CD14-positive monocyte (primary cell): ENCODE measurements around the gene DTNBP1. TPM values are rescaled to one million over a fixed set of nuclear protein-coding genes. Genes with fewer than 3 reads are reported as not detected.

Experiments used
- DNase-seq, 3 donors: peaks; one replicate each; pipeline ENCODE4 v3.0.0-alpha.2; 2011 to 2022
- H2AFZ ChIP-seq: 2 replicates; pipeline ENCODE4 v1.6.0; 2012; ENCODE audit warnings: mild to moderate bottlenecking, low read depth, low read length, inconsistent platforms; ENCODE audit not compliant: insufficient read depth, poor library complexity, severe bottlenecking
- H3K27ac ChIP-seq, 2 donors: 1 replicate in 1 of 2; 2 replicates in 1 of 2; pipeline ENCODE4 v1.5.1; 2012 to 2013; ENCODE audit warnings: low read length in 2 of 2, control low read depth in 1 of 2, inconsistent platforms in 1 of 2, low read depth in 1 of 2, mild to moderate bottlenecking in 1 of 2
- H3K27me3 ChIP-seq, 2 donors: one replicate each; pipeline versions ENCODE4 v1.6.0 to v1.6.1; 2011 to 2013; ENCODE audit warnings: low read length in 2 of 2; ENCODE audit not compliant: control insufficient read depth in 2 of 2, insufficient read depth in 2 of 2
- H3K36me3 ChIP-seq, 2 donors: replicated peaks in 1 of 2; 1 replicate in 1 of 2; 2 replicates in 1 of 2; pipeline versions ENCODE4 v1.5.1 to v1.6.1; 2012 to 2013; ENCODE audit warnings: low read length in 2 of 2, control low read depth in 1 of 2, inconsistent platforms in 1 of 2, mild to moderate bottlenecking in 1 of 2; ENCODE audit not compliant: insufficient read depth in 2 of 2, control insufficient read depth in 1 of 2
- H3K4me1 ChIP-seq, 2 donors: 1 replicate in 1 of 2; 2 replicates in 1 of 2; pipeline versions ENCODE4 v1.5.1 to v1.6.1; 2012 to 2013; ENCODE audit warnings: low read length in 2 of 2, control low read depth in 1 of 2, inconsistent platforms in 1 of 2, mild to moderate bottlenecking in 1 of 2, moderate library complexity in 1 of 2; ENCODE audit not compliant: insufficient read depth in 2 of 2, control insufficient read depth in 1 of 2
- H3K4me2 ChIP-seq: replicated peaks from 2 replicates; pipeline ENCODE3; 2012; ENCODE audit warnings: low read length, moderate library complexity, mild to moderate bottlenecking; ENCODE audit not compliant: poor library complexity, severe bottlenecking; ENCODE audit errors: extremely low read depth
- H3K4me3 ChIP-seq, 3 experiments: fragments of 200-600 bp in 1 of 3; sonication (generic) in 1 of 3; replicated peaks in 1 of 3; 1 replicate in 2 of 3; 2 replicates in 1 of 3; pipeline ENCODE4 v1.5.1; 2011 to 2013; ENCODE audit warnings: low read length in 3 of 3, mild to moderate bottlenecking in 3 of 3, control low read depth in 2 of 3, low read depth in 2 of 3, inconsistent platforms in 1 of 3, moderate library complexity in 1 of 3
- H3K79me2 ChIP-seq: 2 replicates; pipeline ENCODE4 v1.6.0; 2012; ENCODE audit warnings: mild to moderate bottlenecking, control low read depth, inconsistent platforms, low read length, moderate library complexity; ENCODE audit not compliant: insufficient read depth
- H3K9ac ChIP-seq: 2 replicates; pipeline ENCODE4 v1.6.0; 2017; ENCODE audit warnings: low read length, mild to moderate bottlenecking; ENCODE audit not compliant: insufficient read depth, poor library complexity, severe bottlenecking
- H3K9me3 ChIP-seq, 2 donors: replicated peaks in 1 of 2; 1 replicate in 1 of 2; 2 replicates in 1 of 2; pipeline versions ENCODE4 v1.5.1 to v1.6.1; 2012 to 2013; ENCODE audit warnings: low read length in 2 of 2, control low read depth in 1 of 2; ENCODE audit not compliant: control insufficient read depth in 1 of 2, insufficient read depth in 1 of 2
- H4K20me1 ChIP-seq: 2 replicates; pipeline ENCODE4 v1.6.0; 2012; ENCODE audit warnings: mild to moderate bottlenecking, low read length, control low read depth, moderate library complexity; ENCODE audit not compliant: insufficient read depth
- H3K27ac Mint-ChIP-seq, 7 donors: one replicate each; pipeline ENCODE4 v1.8.0; 2020; ENCODE audit warnings: mild to moderate bottlenecking in 7 of 7, mixed read lengths in 7 of 7, moderate library complexity in 6 of 7, inconsistent platforms in 2 of 7
- H3K27me3 Mint-ChIP-seq, 3 donors: one replicate each; pipeline ENCODE4 v1.8.0; 2021 to 2022; ENCODE audit warnings: low read depth in 3 of 3, mild to moderate bottlenecking in 3 of 3, mixed read lengths in 3 of 3, moderate library complexity in 3 of 3, inconsistent platforms in 1 of 3
- H3K36me3 Mint-ChIP-seq, 2 donors: one replicate each; pipeline ENCODE4 v1.8.0; 2020; ENCODE audit warnings: mixed read lengths in 2 of 2, inconsistent platforms in 1 of 2, mild to moderate bottlenecking in 1 of 2
- H3K4me1 Mint-ChIP-seq: one replicate; pipeline ENCODE4 v1.8.0; 2020; ENCODE audit warnings: mild to moderate bottlenecking, mixed read lengths
- H3K4me3 Mint-ChIP-seq, 2 donors: one replicate each; pipeline ENCODE4 v1.8.0; 2020; ENCODE audit warnings: mild to moderate bottlenecking in 2 of 2, mixed read lengths in 2 of 2, moderate library complexity in 1 of 2
- H3K9me3 Mint-ChIP-seq, 7 donors: one replicate each; pipeline ENCODE4 v1.8.0; 2020 to 2022; ENCODE audit warnings: mixed read lengths in 7 of 7, mild to moderate bottlenecking in 6 of 7, moderate library complexity in 6 of 7, inconsistent platforms in 2 of 7
- WGBS: methylation state at CpG from one replicate; pipeline ENCODE4 v1.1.5; 2013; ENCODE audit warnings: missing lambda C conversion rate; ENCODE audit not compliant: insufficient coverage; 5-methylcytosine and 5-hydroxymethylcytosine counted together
- intact Hi-C, 2 donors: fragments of 100-400 bp; cut with micrococcal nuclease; formaldehyde crosslinking; loops; one replicate each; pipeline versions ENCODE4 v1.15.0 to v1.15.1; 2023
- polyA plus RNA-seq, 3 donors: library from polyadenylated mRNA; depleted of rRNA in 1 of 3; unstranded in 2 of 3; stranded (reverse) in 1 of 3; fragments of 300-500 nt in 2 of 3; fragments of >200 nt in 1 of 3; fragmentation: Illumina TruSeq in 2 of 3; gene quantifications; 1 replicate in 2 of 3; 2 replicates in 1 of 3; pipeline ENCODE4 v1.2.3, GENCODE V29; 2012 to 2021
- TF ChIP-seq, protein P1 (sequence below): fragments of 200-600 bp; IDR thresholded peaks from one replicate; pipeline ENCODE4 v1.8.0; 2022; ENCODE audit warnings: antibody characterized with exemption, mild to moderate bottlenecking

The DTNBP1 gene
- polyA plus RNA-seq, 3 donors, result 19.7 to 26.9 (median 20.5) TPM

DNA sequence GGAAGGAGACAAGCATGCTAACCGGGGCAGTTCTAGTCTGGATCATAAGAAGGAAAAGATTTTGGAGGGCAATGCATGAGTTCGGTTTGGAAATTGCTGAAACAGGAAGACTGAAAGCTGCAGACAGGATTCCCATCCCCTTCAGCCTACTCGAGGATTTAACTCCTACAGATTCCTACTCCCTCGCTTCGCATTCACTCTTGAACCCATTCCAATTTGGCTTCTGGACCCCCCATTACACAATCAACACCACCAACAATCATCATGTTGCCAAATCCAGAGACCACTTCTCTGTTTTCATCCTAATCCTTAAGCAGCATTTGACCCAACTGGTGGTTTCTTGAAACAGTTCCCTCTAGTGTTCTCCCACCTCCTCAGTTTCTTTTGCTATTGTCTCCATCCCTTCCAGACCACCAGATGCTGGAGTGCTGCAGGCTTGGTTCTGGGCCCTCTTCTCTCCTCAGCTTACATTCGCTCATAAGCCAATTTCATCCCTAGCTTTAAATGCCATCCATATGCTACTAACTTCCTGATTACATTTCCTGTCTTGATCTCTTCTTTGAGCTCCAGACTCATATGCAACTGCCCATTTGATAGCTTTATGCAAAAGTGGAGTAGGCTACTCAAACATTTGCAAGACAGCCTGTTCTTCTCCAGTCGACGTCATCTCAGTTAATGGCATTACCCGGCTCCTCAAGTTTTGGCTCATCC, 66.5 kb downstream of the DTNBP1 start:
- Mint-ChIP-seq H3K27me3 (peaks cover 0 to 2% (median 0%) of the 10 kb centered on the region in 3 donors), H3K4me3 (peak overlapping the region in 1 of 2 donors; percentile 81), H3K4me1 (peaks cover 24% of the 10 kb centered on the region), H3K27ac (peak overlapping the region; percentile 39 to 90 (median 76)), H3K9me3 (no peaks in the 10 kb centered on the region), H3K36me3 (peaks cover 20 to 21% of the 10 kb centered on the region in 2 donors)
- Histone ChIP-seq H3K27ac (peak overlapping the region in 1 of 2 donors; percentile 63), H3K36me3 (peaks cover 0 to 17% of the 10 kb centered on the region in 2 donors), H3K4me1 (peaks cover 20 to 22% of the 10 kb centered on the region in 2 donors), H3K4me2 (peak overlapping the region; percentile 45), H2AFZ (no peak overlapping the region), H3K27me3 (no peaks in the 10 kb centered on the region), H4K20me1 (peaks cover 34% of the 10 kb centered on the region), H3K9ac (no peak overlapping the region), H3K9me3 (no peaks in the 10 kb centered on the region), H3K79me2 (peaks cover 14% of the 10 kb centered on the region), H3K4me3 (peak overlapping the region in 1 of 3 experiments; percentile 39)
- peak in 2 of 3 donors; percentile 36 to 37 for DNase-seq
- WGBS, result 13% methylated on average over 9 of the region's 9 CpGs
- intact Hi-C loops, result no loop called here
- TF ChIP-seq, protein P1, sequence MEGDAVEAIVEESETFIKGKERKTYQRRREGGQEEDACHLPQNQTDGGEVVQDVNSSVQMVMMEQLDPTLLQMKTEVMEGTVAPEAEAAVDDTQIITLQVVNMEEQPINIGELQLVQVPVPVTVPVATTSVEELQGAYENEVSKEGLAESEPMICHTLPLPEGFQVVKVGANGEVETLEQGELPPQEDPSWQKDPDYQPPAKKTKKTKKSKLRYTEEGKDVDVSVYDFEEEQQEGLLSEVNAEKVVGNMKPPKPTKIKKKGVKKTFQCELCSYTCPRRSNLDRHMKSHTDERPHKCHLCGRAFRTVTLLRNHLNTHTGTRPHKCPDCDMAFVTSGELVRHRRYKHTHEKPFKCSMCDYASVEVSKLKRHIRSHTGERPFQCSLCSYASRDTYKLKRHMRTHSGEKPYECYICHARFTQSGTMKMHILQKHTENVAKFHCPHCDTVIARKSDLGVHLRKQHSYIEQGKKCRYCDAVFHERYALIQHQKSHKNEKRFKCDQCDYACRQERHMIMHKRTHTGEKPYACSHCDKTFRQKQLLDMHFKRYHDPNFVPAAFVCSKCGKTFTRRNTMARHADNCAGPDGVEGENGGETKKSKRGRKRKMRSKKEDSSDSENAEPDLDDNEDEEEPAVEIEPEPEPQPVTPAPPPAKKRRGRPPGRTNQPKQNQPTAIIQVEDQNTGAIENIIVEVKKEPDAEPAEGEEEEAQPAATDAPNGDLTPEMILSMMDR, result no peak

DNA sequence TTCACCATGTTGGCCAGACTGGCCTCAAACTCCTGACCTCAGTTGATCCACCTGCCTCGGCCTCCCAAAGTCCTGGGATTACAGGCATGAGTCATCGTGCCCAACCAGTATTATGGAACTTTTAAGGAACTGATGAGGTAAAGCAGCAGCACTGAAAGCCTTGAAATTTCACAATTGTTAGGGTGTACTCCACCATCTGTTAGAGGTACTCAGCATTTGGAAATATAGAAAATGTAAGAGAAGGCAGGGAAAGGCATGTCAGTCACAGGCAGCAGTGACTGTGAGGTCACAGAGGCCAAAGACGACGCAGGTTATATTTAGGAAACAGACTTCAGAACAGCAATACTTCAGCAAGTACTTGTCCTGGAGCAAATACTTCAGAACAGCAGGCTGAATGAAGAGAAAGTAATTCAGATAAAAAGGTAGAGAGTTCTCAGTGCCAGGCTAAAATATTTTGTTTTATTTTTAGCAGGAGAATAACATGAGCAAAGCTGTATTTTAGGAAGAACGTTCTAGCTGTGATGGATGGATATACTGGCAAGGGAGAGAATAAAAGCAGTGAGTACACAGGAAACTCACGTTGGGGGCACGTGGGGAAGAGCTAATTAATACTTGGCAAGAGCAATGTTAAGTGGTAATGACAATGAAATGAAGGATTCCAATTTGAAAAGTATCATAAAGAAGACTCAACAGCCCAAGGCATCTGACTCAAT, 67.2 kb downstream of the DTNBP1 start:
- peak overlapping the region in 1 of 3 experiments; percentile 39 for H3K4me3 ChIP-seq
- H3K79me2 ChIP-seq, result peaks cover 16% of the 10 kb centered on the region
- H2AFZ ChIP-seq, result no peak overlapping the region
- intact Hi-C loops, result no loop called here
- 0% methylated on average over 5 of the region's 7 CpGs for WGBS
- H3K4me2 ChIP-seq, result peak overlapping the region; percentile 45
- no peaks in the 10 kb centered on the region for H3K27me3 ChIP-seq
- H3K36me3 Mint-ChIP-seq, result peaks cover 14 to 15% of the 10 kb centered on the region in 2 donors
- H3K9me3 Mint-ChIP-seq, result no peaks in the 10 kb centered on the region
- H3K9me3 ChIP-seq, result no peaks in the 10 kb centered on the region
- TF ChIP-seq, protein P1, result no peak
- H3K27ac Mint-ChIP-seq, result peak overlapping the region; percentile 59 to 90 (median 78)
- DNase-seq, result peak; percentile 51 to 88 (median 76)
- peaks cover 20 to 22% of the 10 kb centered on the region in 2 donors for H3K4me1 ChIP-seq
- peaks cover 0 to 11% of the 10 kb centered on the region in 2 donors for H3K36me3 ChIP-seq
- H3K9ac ChIP-seq, result no peak overlapping the region
- peak overlapping the region in 1 of 2 donors; percentile 63 for H3K27ac ChIP-seq
- peaks cover 0 to 2% (median 0%) of the 10 kb centered on the region in 3 donors for H3K27me3 Mint-ChIP-seq
- peaks cover 24% of the 10 kb centered on the region for H3K4me1 Mint-ChIP-seq
- H3K4me3 Mint-ChIP-seq, result peak overlapping the region in 1 of 2 donors; percentile 81
- H4K20me1 ChIP-seq, result peaks cover 34% of the 10 kb centered on the region
